Astrocyte of the cerebellum (primary cell): ENCODE data around the gene ZNF30.

Experiments used
- DNase-seq: peaks from one replicate; pipeline ENCODE4 v3.0.0-alpha.2; 2011; ENCODE audit warnings: low read depth
- H3K4me3 ChIP-seq: 2 replicates; pipeline ENCODE4 v1.5.1; 2011; ENCODE audit warnings: mild to moderate bottlenecking, low read depth, low read length, moderate library complexity
- CTCF ChIP-seq: IDR thresholded peaks from 2 replicates; pipeline ENCODE4 v1.5.1; 2012; ENCODE audit warnings: low read length, low read depth, moderate library complexity, mild to moderate bottlenecking; ENCODE audit errors: missing control alignments
- in situ Hi-C: cut with HindIII; loops from 2 replicates; pipeline ENCODE4 v1.10.0; 2017; ENCODE audit warnings: low sequenced_read_pairs

Gene ZNF30

GRCh38 chr19:34974646-34975045, 47.9 kb downstream of the ZNF30 start:
- no peak for DNase-seq
- no peak for TF ChIP-seq CTCF
- in situ Hi-C loops, result no loop called here
- no peak overlapping the region for H3K4me3 ChIP-seq

GRCh38 chr19:34975056-34975455, 48.4 kb downstream of the ZNF30 start:
- DNase-seq, result no peak
- in situ Hi-C loops, result no loop called here
- no peak for TF ChIP-seq CTCF
- H3K4me3 ChIP-seq, result no peak overlapping the region

GRCh38 chr19:34976611-34977010, 49.9 kb downstream of the ZNF30 start:
- in situ Hi-C loops, result no loop called here
- TF ChIP-seq CTCF, result no peak
- no peak overlapping the region for H3K4me3 ChIP-seq
- no peak for DNase-seq

- no peak overlapping the region for H3K4me3 ChIP-seq
- in situ Hi-C loops, result no loop called here
- DNase-seq, result no peak
- no peak for TF ChIP-seq CTCF
These were observed 53.3 kb downstream of the ZNF30 start for GRCh38 chr19:34979819-34980640.

- no peak for DNase-seq
- TF ChIP-seq CTCF, result no peak
- H3K4me3 ChIP-seq, result no peak overlapping the region
- in situ Hi-C loops, result no loop called here
These were observed 55.6 kb downstream of the ZNF30 start for GRCh38 chr19:34982275-34982674.

- H3K4me3 ChIP-seq, result no peak overlapping the region
- in situ Hi-C loops, result no loop called here
- TF ChIP-seq CTCF, result no peak
These were observed 57.1 kb downstream of the ZNF30 start for GRCh38 chr19:34983786-34984185.

More at GRCh38 chr19:34983786-34984185, 57.1 kb downstream of the ZNF30 start:
- DNase-seq, result no peak
